ENCODE data around the gene SSBP4.

Gene SSBP4

DNA sequence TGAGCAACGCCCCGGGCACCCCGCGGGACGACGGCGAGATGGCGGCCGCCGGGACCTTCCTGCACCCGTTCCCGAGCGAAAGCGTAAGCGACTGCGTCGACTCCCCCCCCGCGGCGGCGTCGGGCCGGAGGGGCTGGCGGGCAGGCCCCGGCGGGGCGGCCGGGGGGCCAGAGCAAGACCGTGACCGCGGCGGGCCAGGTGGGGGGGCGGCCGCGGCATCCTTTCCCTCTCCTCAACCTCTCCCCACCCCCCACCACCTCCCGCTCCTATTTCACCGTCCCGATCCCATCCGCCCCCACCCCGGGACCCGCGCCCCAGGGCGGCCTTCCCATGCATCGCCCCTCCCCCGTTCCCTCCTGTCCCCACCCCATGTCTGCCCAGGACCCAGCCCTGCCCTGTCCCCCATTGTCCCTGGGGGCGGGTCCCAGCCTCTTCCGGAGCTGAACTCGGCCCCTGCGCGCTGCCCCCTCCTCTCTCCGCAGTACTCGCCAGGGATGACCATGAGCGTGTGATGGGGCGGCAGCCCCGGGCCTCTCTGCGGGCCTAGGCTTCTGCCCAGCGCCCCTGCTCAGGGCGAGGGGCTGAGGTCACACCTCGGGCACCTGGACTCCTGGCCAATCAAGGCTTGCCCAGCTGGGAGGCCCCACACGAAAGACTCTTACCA is 14.7 kb downstream of the SSBP4 start:
- DNase-seq (ENCODE audit: low read depth) = no peak

DNA sequence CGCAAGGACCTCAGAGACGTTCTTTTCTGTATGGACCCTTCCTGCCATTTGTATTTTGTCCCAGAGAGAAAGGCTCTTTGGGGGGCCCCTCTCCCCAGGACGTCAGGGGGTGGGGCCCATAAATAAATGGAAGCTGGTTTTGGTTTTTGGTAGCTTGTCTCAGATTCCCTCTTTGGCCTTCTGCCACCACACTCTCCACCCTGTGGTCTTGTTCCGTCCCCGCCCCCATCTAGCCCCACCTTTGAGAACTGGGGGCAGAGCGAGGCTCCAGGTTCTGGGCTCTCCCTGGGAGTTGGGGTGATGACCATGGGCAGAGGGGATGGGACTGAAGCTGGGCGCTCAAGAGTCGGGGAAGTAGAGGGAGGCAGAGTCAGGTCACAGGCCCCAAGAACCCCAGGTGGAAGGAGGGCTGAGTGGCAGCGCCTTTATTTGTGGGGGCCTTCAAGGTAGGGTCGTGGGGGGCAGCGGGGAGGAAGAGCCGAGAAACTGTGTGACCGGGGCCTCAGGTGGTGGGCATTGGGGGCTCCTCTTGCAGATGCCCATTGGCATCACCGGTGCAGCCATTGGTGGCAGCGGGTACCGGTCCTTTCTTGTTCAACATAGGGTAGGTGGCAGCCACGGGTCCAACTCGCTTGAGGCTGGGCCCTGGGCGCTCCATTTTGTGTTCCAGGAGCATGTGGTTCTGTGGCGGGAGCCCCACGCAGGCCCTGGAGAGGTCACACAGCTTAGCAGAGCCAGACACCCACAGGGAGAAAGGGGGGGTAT is 15.4 kb downstream of the SSBP4 start:
- DNase-seq (ENCODE audit: low read depth) = no peak

DNA sequence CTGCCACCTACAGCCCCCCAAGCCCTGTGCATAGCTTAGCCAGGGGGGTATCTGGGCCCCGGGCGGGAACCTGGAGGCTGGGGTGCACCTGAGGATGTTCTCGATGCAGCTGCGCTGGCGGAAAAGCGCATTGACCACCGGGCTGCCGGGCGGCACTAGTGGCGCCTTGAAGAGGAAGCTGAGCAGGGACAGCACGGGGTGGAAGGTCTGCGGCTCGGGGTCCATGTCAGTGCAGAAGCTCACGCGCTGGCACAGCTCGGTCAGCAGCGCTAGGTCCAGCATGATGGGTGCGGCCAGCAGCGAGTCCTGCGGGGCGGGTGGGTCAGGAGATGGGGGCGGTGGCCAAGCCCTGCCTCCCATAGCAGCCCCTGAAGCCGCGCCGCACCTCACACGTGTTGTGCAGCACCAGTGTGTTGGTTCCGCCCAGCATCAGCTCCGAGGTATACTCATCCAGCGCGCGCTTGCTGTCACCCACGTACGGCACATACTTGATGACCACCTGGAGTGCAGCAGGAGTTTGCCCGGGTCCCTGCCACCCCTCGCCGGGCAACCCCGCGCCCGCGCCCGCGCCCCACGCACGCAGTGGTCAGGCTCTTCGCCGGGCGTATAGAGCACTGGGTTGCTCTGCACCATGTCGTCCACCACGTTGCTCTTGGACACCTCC is 16.1 kb downstream of the SSBP4 start:
- no peak for DNase-seq (ENCODE audit: low read depth)

DNA sequence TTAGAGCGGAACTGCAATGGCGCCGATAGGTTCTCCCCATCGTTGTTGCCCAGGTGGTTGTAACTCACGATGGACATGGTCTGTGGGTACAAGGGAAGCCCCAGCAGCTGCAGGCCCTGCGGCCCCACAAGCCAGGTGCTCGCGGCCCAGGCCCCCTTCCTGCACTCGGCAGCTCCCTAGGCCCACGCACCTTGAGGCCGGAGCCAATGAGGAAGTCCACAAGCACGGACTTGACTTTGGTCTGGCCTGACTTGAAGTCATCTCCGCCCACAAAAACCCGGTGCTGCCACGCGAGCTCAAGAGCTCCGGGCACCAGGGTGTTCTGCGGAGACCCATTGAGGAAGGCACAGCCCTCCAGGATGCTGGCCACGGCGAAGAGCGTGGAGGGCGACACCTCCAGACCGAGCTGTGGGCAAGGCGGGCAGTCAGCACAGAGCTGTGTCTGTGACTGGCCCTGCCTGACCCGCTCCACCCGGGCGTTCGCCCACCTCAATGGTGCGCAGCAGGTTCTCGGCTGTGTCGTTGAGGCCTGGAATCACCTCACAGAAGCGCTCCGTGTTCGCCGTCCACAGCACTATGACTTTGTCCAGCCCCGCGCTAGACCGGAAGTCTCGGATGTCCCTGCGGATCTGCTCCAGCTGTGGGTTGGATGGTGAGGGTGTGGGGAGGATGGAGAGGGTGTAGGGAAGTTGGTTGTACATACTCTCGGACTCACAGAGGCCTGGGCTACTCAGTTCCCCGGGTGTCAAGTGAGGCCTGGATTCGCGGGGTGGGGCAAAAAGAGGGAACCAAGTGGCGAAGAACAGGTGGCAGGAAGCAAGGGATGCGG is 16.9 kb downstream of the SSBP4 start:
- DNase-seq (ENCODE audit: low read depth) = no peak

DNA sequence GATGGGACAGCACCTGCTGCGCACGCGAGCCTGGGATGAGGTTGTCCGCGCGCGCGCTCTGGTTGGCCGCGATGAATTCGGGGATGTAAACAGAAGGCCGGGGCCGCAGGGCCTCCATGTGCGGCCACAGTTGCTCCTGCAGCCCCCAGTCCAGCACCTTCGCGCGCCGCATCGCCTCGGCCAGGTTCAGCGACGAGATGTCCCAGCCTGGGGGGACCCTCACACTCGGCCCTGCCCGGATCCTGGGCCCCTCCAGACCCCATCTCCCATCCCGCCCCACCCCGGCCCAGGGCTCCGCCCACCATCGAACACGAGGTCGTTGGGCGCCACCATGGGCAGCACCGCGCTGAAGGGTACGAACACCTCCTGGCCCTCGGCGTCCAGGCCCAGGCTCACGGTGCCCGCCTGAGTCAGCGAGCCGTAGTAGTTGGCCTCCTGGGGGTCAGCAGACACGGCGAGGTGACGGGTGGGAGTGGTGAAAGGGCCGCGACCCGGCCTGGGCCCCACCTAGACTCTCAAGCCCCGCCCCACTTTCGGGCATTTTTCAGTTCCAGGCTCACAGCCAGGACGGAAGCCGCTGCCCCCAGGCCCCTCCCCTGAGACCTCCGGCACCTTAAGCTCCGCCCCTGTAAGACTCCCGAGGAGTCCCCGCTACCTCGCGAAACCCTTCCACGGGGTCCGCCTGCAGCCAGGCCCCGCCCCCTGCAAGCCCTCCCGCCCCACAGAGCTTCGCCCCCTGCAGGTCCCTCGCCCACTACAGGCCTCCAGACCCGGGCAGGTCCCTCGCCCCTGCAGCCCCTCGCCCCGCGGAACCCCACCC is 17.7 kb downstream of the SSBP4 start:
- DNase-seq (ENCODE audit: low read depth) = peak; percentile 75

DNA sequence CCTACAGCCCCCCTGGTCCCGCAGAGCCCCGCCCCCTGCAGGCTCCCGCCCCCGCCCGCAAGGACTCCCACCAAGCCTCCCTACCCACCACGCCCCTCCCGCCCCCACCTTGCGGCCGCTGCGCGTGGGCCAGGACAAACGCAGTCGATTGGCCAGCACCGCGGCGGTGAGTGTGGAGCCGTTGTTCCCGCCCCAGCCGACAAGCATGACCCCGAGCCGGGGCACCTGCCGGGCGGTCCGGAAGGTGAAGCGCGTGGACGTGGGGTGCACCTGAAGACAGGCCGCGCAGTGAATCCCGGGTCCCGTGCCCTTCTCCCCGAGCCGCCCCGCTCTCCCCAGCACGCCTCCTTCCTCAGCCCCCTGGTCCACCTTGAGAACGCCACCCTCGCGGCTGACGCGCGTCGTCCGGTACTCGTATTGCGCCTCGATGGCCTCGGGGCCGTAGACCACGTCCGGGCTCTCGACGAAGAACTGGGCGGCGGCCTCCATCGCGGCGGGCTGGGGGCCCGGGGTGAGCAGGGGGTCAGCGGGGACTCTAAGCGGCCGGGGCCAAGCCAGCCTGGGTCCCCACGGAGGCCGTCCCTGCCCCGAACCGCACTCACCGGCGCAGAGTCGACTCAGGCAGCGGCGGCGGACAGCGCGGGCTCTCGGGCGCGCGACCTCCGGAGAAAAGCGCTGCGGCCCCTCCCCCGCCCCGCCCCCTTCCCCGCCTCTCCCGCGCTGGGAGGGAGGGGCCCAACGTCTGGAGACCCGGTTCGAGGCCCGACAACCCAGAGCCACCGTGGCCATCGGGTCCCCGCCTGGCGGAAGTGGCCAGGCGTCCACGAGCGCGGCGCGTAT is 18.5 kb downstream of the SSBP4 start, which contains the start of gene ISYNA1:
Gene ISYNA1 (minus strand): TSS at position 643 of the 840 bp plus-strand sequence. CDS start 154 bp downstream, at position 489.
- peak; percentile 61 for DNase-seq (ENCODE audit: low read depth)

DNA sequence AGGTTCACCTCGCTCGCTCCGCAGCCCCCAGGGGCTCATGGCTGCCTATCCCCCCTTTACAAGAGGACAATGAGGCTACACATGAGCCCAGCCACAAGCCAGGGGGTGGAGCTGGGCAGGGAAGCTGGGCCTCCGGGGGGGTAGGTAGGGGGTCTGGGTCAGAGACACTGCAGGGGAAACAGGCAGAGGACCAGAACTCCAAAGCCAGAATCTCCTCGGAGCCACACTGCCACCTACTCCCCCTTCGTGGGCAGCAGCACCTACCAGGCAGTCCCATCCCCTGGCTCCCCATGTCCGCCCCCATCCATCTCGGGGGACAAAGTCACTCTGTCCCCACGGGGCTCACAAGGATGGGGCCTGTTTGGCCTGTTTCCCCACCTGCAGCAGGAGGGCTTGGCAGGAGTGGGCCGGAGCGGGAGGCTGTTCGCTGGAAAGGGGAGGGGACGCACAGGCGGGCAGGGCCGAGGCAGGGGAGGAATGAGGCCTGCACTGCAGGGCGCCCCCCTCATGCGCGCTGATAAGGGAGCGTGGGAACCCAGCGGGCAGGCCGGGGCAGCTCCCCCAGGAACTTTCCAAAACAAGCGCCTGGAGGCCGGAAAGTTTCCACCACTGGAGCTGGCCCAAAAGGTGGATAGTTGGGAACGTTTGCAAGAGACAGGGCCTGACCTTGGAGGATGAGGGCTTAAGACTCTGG is 19.3 kb downstream of the SSBP4 start:
- DNase-seq (ENCODE audit: low read depth) = no peak

DNA sequence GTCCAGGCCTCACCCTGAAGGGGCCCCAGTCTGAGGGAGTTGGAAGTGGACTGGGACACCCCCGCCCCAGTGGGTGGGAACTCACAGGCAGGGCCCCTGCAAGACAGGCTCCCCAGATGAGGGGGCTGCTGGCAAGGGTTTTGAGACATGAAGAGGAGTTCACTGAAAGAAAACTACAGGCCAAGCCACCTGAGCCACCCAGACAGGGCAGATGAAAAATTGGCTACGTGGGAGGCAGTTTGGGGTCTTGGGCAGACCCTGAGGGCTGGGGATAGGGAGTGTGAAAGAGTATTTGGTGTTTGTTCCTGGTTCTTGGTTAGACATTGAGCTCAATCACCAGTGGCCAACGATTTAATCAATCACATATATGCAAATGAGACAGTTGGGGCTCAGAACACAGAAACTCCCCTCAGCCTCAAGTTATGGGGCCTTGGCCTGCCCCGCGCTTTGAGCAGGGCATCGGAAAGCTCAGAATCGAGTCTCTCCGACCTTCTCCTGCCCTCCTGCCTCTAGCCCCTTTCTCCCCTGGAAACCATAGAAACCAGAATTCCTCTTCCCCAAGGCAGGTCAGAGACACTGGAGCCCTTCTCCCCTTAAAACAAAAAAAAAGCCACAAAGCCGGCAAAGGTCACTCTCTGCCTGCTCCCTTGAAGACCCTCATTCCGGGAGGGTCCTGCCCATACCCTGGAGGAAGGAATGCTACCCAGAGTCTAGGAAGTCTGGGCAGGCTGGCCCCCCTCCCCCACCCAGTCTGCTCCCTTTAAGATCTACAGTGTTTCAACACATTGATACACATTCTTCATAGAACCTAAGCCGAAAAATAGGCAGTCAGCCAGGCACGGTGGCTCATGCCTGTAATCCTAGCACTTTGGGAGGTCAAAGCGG is 20.1 kb downstream of the SSBP4 start:
- no peak for DNase-seq (ENCODE audit: low read depth)

DNA sequence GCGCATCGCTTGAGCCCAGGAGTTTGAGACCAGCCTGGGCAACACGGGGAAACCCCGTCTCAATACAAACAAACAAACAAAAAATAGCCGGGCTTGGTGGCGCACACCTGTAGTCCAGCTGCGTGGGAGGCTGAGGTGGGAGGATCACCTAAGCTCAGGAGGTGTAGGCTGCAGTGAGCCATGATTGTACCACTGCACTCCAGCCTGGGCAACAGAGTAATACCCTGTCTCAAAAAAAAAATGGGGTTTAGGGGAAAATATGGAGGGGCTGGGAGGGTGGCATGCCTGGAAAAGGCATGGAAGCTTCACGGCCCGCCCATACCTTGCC is 20.7 kb downstream of the SSBP4 start:
- no peak for DNase-seq (ENCODE audit: low read depth)

DNA sequence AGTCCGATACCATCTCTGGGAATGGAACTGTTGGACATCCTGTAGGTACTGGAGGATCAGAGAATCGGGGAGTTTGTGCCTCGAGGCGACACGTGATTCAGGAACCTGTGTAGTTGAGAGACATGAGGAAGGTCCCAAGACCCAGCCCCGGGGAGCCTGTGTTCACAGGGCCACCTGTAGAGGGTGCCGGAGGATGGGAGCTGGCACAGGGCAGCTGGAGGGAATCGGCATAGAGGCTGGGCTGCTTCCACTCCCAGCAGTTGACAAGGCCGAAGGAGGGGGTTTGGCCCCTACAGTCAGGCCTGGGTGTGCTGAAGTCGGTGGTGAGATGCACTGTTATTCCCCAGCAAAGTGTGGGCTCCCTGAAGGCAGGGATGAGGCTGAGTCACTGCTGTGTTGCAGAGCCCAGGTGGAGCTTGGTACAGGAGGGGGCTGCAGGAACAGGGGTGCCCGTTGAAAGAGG is 21.2 kb downstream of the SSBP4 start:
- no peak for DNase-seq (ENCODE audit: low read depth)

DNA sequence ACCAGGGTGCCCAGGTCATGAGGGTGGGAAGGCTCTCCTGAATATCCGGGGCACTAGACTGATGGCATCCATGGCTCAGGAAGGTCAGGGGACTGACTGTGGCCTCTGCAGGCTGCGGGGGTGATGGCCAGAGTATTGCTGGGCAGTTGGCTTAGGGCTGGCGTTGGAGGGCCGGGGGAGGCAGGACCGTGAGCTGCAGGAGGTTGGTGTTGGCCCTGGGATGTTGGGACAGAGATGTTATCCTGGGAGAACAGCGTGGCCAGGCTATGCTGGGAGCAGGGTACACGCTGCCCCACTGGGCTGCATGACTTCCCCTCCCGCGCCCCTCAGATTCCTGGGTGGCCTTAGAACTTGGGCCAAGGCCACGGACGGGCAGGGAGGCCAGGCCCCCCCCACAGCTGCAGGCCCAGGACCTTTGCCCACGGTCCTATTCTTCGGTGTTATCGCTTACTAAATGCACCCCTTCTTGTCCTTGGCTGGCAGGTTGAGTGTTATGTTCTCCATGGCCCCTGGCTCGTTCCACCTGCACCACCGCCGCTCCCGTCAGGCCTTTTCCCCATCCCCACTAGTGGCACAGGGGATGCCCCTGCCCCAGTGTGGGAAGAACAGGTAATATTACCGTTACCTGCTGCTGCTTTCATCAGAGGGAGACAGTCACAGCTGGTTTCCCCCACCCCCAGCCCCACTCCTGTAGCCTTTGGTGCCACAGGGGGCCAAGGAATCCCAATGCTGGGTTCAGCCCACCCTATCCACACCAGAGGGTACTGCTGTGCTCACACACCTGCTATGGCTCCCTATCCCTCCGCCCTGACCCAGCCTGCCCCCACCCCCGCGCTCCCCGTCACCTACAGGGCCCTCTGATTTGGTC is 22.0 kb downstream of the SSBP4 start:
- no peak for DNase-seq (ENCODE audit: low read depth)

DNA sequence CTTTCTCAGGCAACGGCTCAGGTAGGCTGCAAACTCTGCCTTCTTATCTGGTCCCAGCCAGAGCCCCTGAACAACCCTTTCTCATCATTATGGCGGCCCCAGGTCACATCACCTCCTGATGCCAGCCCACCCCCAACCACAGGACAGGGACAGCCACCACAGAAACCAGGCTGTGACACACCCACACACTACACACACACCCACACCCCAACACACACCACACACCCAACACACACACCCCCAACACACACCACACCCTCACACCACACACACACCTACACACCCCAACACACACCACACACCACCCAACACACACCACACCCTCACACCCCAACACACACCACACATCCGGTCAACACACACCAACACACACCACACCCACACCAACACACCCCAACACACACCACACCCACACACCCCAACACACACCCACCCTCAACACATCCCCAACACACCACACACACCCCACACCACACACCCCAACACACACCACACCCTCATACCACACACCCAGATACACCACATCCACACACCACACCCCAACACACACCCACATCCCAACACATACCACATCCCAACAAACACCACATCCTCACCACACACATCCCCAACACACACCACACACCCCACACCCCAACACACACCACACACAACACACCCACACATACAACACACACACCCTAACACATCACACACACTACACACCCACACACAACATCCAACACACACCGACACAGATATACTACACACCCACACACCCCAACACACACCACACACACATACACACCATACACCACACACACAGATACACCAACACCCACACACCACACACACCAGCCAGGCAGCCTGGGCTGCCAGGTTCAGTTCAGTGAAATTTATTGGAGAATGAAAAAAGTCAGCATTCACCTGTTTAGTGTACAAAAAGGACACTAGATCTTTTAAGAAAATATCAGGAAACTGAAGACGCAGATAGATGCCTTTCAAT is 22.9 kb downstream of the SSBP4 start:
- DNase-seq (ENCODE audit: low read depth) = no peak

DNA sequence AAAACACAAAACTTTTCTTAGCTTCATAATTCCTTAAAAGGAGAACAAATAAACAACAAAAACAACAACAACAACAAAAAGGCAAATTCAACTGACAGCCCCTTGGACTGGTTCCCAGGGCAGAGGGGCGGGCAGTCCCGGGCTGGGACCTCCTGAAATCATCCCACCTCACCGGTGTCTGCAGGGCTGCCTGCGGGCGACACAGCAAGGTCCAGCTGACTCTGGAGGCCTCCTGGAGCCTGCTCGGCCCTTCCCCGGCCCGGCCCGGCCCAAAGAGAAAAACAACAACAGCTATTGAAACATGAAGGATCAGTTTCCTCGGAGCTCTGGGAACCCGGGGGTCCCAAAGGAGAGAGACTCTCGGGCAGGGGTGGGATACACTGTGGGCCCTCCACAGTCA is 23.7 kb downstream of the SSBP4 start:
- DNase-seq (ENCODE audit: low read depth) = no peak

DNA sequence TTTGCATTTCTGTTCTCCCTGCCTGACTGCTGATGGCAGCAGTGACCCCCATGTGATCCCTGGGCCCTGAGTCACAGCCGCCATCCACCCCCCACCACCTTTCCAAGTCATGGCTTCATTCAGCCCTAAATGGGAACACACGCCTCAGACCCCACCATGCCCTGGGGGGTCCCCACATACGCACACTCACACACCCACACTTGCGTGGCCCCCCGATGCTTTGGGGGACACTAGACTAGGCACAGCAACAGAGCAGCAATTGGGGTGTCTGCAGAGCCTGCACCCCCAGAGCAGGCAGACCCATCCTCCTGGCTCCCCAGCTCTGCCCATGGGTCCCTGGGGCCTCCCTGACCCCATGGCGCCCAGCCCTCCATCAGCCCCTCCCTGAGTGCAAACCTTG is 24.2 kb downstream of the SSBP4 start:
- DNase-seq (ENCODE audit: low read depth) = no peak

DNA sequence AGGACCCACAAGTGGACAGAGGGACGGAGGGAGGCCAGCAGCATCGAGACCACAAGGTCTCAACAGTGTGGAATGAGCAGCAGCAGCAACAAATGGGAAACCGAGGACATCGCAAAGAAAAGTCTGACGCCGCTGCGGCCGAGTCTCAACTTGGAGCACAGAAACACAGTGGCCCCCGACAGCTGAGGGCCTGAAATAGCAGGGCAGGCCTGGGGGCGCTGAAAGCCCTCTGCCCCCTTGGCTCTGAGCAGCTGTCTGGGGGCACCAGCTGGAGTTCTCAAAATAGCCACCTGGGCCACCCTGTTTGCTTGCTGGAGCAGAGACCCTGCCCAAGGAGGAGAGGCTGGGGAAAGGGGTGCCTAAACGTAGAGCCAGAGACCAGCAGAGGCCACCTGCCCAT is 24.6 kb downstream of the SSBP4 start:
- no peak for DNase-seq (ENCODE audit: low read depth)

DNA sequence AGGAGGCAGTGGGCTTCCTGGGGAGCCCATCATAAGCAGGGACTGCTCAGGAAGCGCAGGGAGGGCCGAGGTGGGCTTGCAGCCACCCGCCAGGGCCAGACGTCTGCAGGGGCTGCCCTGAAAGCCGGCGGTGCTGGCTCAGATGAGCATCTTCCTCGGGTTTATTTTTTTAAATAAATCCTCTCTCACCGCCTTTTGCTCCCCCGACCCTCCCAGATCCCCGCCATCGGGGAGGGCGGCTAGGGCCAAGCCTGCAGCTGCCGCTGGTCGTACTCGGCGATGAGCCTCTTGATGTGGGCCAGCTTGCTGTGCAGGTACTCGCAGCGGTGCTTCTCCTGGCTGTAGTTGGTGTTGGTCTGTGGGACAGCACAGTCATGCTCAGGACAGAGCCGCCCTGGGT is 25.3 kb downstream of the SSBP4 start:
- DNase-seq (ENCODE audit: low read depth) = no peak

All from stimulated activated CD8-positive, alpha-beta memory T cell treated with anti-CD3 and anti-CD28 coated beads, Interleukin-12 subunit alpha, Interleukin-12 subunit beta, amount 100 ng/mL, for 4 hours (primary cell).